Fibroblast of lung (primary cell): ENCODE measurements around the gene LCN2. TPM values are rescaled to one million over a fixed set of nuclear protein-coding genes. Genes with fewer than 3 reads are reported as not detected.

Source experiments
- DNase-seq, 2 donors: peaks; one replicate each; pipeline versions ENCODE4 v3.0.0 to v3.0.0-alpha.2; 2010; ENCODE audit warnings: low read depth in 2 of 2
- H2AFZ ChIP-seq: 2 replicates; pipeline ENCODE4 v1.5.1; 2012; ENCODE audit warnings: low read length, control low read depth, inconsistent platforms
- H3K27ac ChIP-seq: 2 replicates; pipeline ENCODE4 v1.5.1; 2011; ENCODE audit warnings: low read length, control low read depth; ENCODE audit not compliant: insufficient read depth
- H3K27me3 ChIP-seq: 2 replicates; pipeline ENCODE4 v1.5.1; 2011; ENCODE audit warnings: mild to moderate bottlenecking, low read length; ENCODE audit not compliant: control insufficient read depth, insufficient read depth
- H3K36me3 ChIP-seq: 2 replicates; pipeline ENCODE4 v1.5.1; 2011; ENCODE audit warnings: low read length; ENCODE audit not compliant: control insufficient read depth, insufficient read depth
- H3K4me1 ChIP-seq: 2 replicates; pipeline ENCODE4 v1.5.1; 2011; ENCODE audit warnings: low read length; ENCODE audit not compliant: control insufficient read depth, insufficient read depth; ENCODE audit errors: extremely low read depth
- H3K4me2 ChIP-seq: 2 replicates; pipeline ENCODE4 v1.5.1; 2011; ENCODE audit warnings: low read length, control low read depth; ENCODE audit not compliant: insufficient read depth; ENCODE audit errors: extremely low read depth
- H3K4me3 ChIP-seq, 4 experiments: fragments of 200-600 bp in 1 of 4; sonication (generic) in 1 of 4; replicated peaks in 1 of 4; 2 replicates each; pipeline ENCODE4 v1.5.1; 2011 to 2016; ENCODE audit warnings: low read length in 4 of 4, low read depth in 3 of 4, mild to moderate bottlenecking in 3 of 4, control low read depth in 2 of 4, inconsistent platforms in 1 of 4, mixed read lengths in 1 of 4; ENCODE audit not compliant: insufficient read depth in 1 of 4; ENCODE audit errors: control extremely low read depth in 1 of 4
- H3K79me2 ChIP-seq: 2 replicates; pipeline ENCODE4 v1.5.1; 2012; ENCODE audit warnings: mild to moderate bottlenecking, low read length, inconsistent platforms; ENCODE audit not compliant: control insufficient read depth, insufficient read depth
- H3K9ac ChIP-seq: 2 replicates; pipeline ENCODE4 v1.5.1; 2011; ENCODE audit warnings: mild to moderate bottlenecking, low read length, control low read depth; ENCODE audit not compliant: insufficient read depth
- H3K9me3 ChIP-seq: 2 replicates; pipeline ENCODE4 v1.5.1; 2012; ENCODE audit warnings: low read depth, low read length; ENCODE audit not compliant: control insufficient read depth, insufficient read depth
- H4K20me1 ChIP-seq: 2 replicates; pipeline ENCODE4 v1.5.1; 2011; ENCODE audit warnings: low read length; ENCODE audit not compliant: control insufficient read depth, insufficient read depth; ENCODE audit errors: extremely low read depth
- CTCF ChIP-seq, 2 donors: IDR thresholded peaks in 1 of 2; conservative IDR thresholded peaks in 1 of 2; 1 replicate in 1 of 2; 2 replicates in 1 of 2; pipeline ENCODE4 v1.5.1; 2011 to 2012; ENCODE audit warnings: low read length in 2 of 2, control low read depth in 1 of 2, inconsistent platforms in 1 of 2, low read depth in 1 of 2, mild to moderate bottlenecking in 1 of 2
- EZH2 ChIP-seq: IDR thresholded peaks from 2 replicates; pipeline ENCODE4 v1.5.1; 2012; ENCODE audit warnings: low read length, control low read depth, mild to moderate bottlenecking; ENCODE audit errors: missing control alignments
- polyA plus RNA-seq, 2 donors: library from polyadenylated mRNA; depleted of rRNA in 1 of 2; stranded (reverse) in 1 of 2; unstranded in 1 of 2; fragments of >200 nt; gene quantifications; 2 replicates each; pipeline ENCODE4 v1.2.1, GENCODE V29; 2011 to 2012; ENCODE audit warnings: missing spikeins in 1 of 2
- total RNA-seq: library from RNA; depleted of rRNA; stranded (reverse); fragments of >200 nt; gene quantifications from 2 replicates; pipeline ENCODE4 v1.2.1, GENCODE V29; 2014

The LCN2 gene
- total and polyA plus RNA-seq, 2 donors (not counting 1 experiment from before 2014, with no cell fraction given) = not detected

- Histone ChIP-seq H2AFZ (no peak overlapping the region), H3K27me3 (no peaks in the 10 kb centered on the region), H3K36me3 (peaks cover 65% of the 10 kb centered on the region), H3K4me3 (no peak overlapping the region), H3K79me2 (peaks cover 39% of the 10 kb centered on the region), H3K4me1 (peaks cover 18% of the 10 kb centered on the region), H3K4me2 (no peak overlapping the region), H3K27ac (no peak overlapping the region), H4K20me1 (no peaks in the 10 kb centered on the region), H3K9me3 (no peaks in the 10 kb centered on the region), H3K9ac (no peak overlapping the region)
- no peak for TF ChIP-seq EZH2
- no peak for DNase-seq
These were observed 46.2 kb upstream of the LCN2 start for GRCh38 chr9:128102861-128103588.

- Histone ChIP-seq H2AFZ (no peak overlapping the region), H3K36me3 (peaks cover 65% of the 10 kb centered on the region), H3K79me2 (peaks cover 39% of the 10 kb centered on the region), H3K4me3 (no peak overlapping the region), H4K20me1 (no peaks in the 10 kb centered on the region), H3K9me3 (no peaks in the 10 kb centered on the region), H3K4me1 (peaks cover 17% of the 10 kb centered on the region), H3K27ac (no peak overlapping the region), H3K4me2 (no peak overlapping the region), H3K27me3 (no peaks in the 10 kb centered on the region), H3K9ac (no peak overlapping the region)
- DNase-seq = no peak
- TF ChIP-seq CTCF (conservative IDR thresholded peaks at IDR 0.05 in 1 of 2, IDR thresholded peaks at IDR 0.05 in 1 of 2; ENCODE audit: low read depth in 1 of 2, low read length in 2 of 2) (peak in 1 of 2 donors; percentile 13), EZH2 (no peak)
These were observed 45.7 kb upstream of the LCN2 start for GRCh38 chr9:128103589-128103962.

- Histone ChIP-seq H3K79me2 (peaks cover 35% of the 10 kb centered on the region), H4K20me1 (no peaks in the 10 kb centered on the region), H3K27me3 (no peaks in the 10 kb centered on the region), H3K27ac (no peak overlapping the region), H3K4me1 (peaks cover 16% of the 10 kb centered on the region), H2AFZ (no peak overlapping the region), H3K36me3 (peaks cover 66% of the 10 kb centered on the region), H3K4me2 (no peak overlapping the region), H3K9ac (no peak overlapping the region), H3K4me3 (no peak overlapping the region), H3K9me3 (no peaks in the 10 kb centered on the region)
- DNase-seq = no peak
- no peak for TF ChIP-seq CTCF (conservative IDR thresholded peaks at IDR 0.05 in 1 of 2, IDR thresholded peaks at IDR 0.05 in 1 of 2; ENCODE audit: low read depth in 1 of 2, low read length in 2 of 2)
- TF ChIP-seq EZH2 = no peak
These were observed 45.1 kb upstream of the LCN2 start for GRCh38 chr9:128104171-128104618.
